ENCODE results near the gene ARID3C.

GRCh38 chr9:34601937-34602573 is 26.8 kb downstream of the ARID3C start:
- no peak for TF ChIP-seq CTCF (IDR thresholded peaks at IDR 0.05)
- no peak for TF ChIP-seq POLR2A (IDR thresholded peaks at IDR 0.05)
